Hematopoietic multipotent progenitor cell treated with erythropoietin and hydrocortisone succinate and interleukin-3 and kit ligand, for 4 days (in vitro differentiated cells): Measurements from ENCODE around the gene SH3BP2.

Experiments used
- DNase-seq: peaks from one replicate; pipeline ENCODE4 v3.0.0-alpha.2; 2015

The SH3BP2 gene

GRCh38 chr4:2887343-2887742 is 94.5 kb downstream of the SH3BP2 start:
- DNase-seq: no peak

GRCh38 chr4:2888886-2889285 is 96.0 kb downstream of the SH3BP2 start:
- no peak for DNase-seq
